Panc1 (cell line): ENCODE measurements around the gene DLG2. TPM values are rescaled to one million over a fixed set of nuclear protein-coding genes. Genes with fewer than 3 reads are reported as not detected.

Source experiments
- ATAC-seq: fragments of 200-7000 bp; cut with Tn5 transposase; 2 replicates; pipeline ENCODE4 v1.9.1; 2020; ENCODE audit warnings: mild to moderate bottlenecking, moderate library complexity
- BruUV-seq: library from RNA; stranded (reverse); fragments of 400-500 nt; replicated peaks from 2 replicates; lab custom pipeline; 2021; lab: Mats Ljungman, UMichigan
- CTCF ChIA-PET: fragments of 300-600 bp; sonication (Branson Sonifier 250); formaldehyde crosslinking; loops from one replicate; lab custom pipeline; 2022; ENCODE audit warnings: antibody characterized with exemption; lab: Charles Lee
- POLR2A ChIA-PET: fragments of 300-600 bp; sonication (Branson Sonifier 250); formaldehyde crosslinking; loops from one replicate; lab custom pipeline; 2022; ENCODE audit warnings: antibody characterized with exemption; lab: Charles Lee
- DNase-seq: peaks from one replicate; pipeline ENCODE4 v3.0.0-alpha.2; 2010; ENCODE audit warnings: low read depth, low spot score
- H3K27ac ChIP-seq: 2 replicates; pipeline ENCODE4 v1.5.1; 2011; ENCODE audit warnings: mild to moderate bottlenecking, low read length, inconsistent platforms
- H3K27me3 ChIP-seq: fragments of 200-500 bp; sonication (Bioruptor generic); 2 replicates; pipeline ENCODE4 v1.6.0; 2014; ENCODE audit warnings: low read length, inconsistent platforms; ENCODE audit not compliant: control insufficient read depth, insufficient read depth
- H3K36me3 ChIP-seq: fragments of 200-500 bp; sonication (Bioruptor generic); 2 replicates; pipeline ENCODE4 v1.5.1; 2014; ENCODE audit warnings: inconsistent platforms, mild to moderate bottlenecking, low read length, moderate library complexity; ENCODE audit not compliant: control insufficient read depth, insufficient read depth
- H3K4me1 ChIP-seq: 2 replicates; pipeline ENCODE4 v1.5.1; 2011; ENCODE audit warnings: inconsistent platforms, mild to moderate bottlenecking, low read length, moderate library complexity; ENCODE audit not compliant: control insufficient read depth, insufficient read depth
- H3K4me3 ChIP-seq, 2 experiments: 2 replicates each; pipeline ENCODE4 v1.5.1; 2011 to 2012; ENCODE audit warnings: low read depth in 2 of 2, low read length in 2 of 2, mild to moderate bottlenecking in 2 of 2, inconsistent platforms in 1 of 2, moderate library complexity in 1 of 2
- H3K9me3 ChIP-seq: fragments of 200-500 bp; sonication (Bioruptor generic); 2 replicates; pipeline ENCODE4 v1.5.1; 2014; ENCODE audit warnings: low read depth, mild to moderate bottlenecking, inconsistent platforms, low read length, moderate library complexity; ENCODE audit not compliant: control insufficient read depth, insufficient read depth
- CTCF ChIP-seq: fragments of 450-650 bp; IDR thresholded peaks from 2 replicates; pipeline ENCODE4 v1.5.1; 2017; ENCODE audit warnings: mild to moderate bottlenecking
- POLR2AphosphoS5 ChIP-seq: IDR thresholded peaks from 2 replicates; pipeline ENCODE4 v1.6.1; 2012; ENCODE audit warnings: mild to moderate bottlenecking, low read depth, low read length, moderate library complexity
- REST ChIP-seq, 2 experiments: IDR thresholded peaks; 2 replicates each; pipeline ENCODE4 v1.6.1; 2011 to 2012; ENCODE audit warnings: low read depth in 2 of 2, control low read depth in 1 of 2, low read length in 1 of 2, mild to moderate bottlenecking in 1 of 2, moderate library complexity in 1 of 2; ENCODE audit not compliant: insufficient read depth in 1 of 2
- SIN3A ChIP-seq: IDR thresholded peaks from 2 replicates; pipeline ENCODE4 v1.6.1; 2012; ENCODE audit warnings: low read depth, mild to moderate bottlenecking, low read length, moderate library complexity, borderline replicate concordance; ENCODE audit not compliant: insufficient read depth
- TCF7L2 ChIP-seq: IDR thresholded peaks from 2 replicates; pipeline ENCODE4 v1.6.1; 2011; ENCODE audit warnings: mild to moderate bottlenecking, low read depth, low read length, inconsistent platforms
- in situ Hi-C: cut with HindIII; loops from 2 replicates; pipeline ENCODE4 v1.10.0; 2016; ENCODE audit warnings: low sequenced_read_pairs, low pct_unique_long_range_greater_than_20kb
- intact Hi-C: fragments of 100-400 bp; cut with micrococcal nuclease; formaldehyde crosslinking; loops from one replicate; pipeline ENCODE4 v1.10.0; 2022; ENCODE audit not compliant: unreplicated experiment
- total RNA-seq: library from RNA; stranded (reverse); gene quantifications from one replicate; pipeline ENCODE4 v1.2.1, GENCODE V29; 2021; ENCODE audit not compliant: unreplicated experiment

Gene DLG2
- total RNA-seq, 1 experiment from 2014 or later: 4.2 TPM

- no TSS peak for BruUV-seq
- no peak overlapping the region for H3K4me3 ChIP-seq
- no peaks in the 10 kb centered on the region for H3K4me1 ChIP-seq
- H3K27me3 ChIP-seq: no peaks in the 10 kb centered on the region
- in situ Hi-C loops (no loop called here), intact Hi-C loops (no loop called here)
- TF ChIP-seq CTCF (peak; percentile 42; the same call in 1 of the 2 replicates), REST (IDR thresholded peaks at IDR 0.05; ENCODE audit: insufficient read depth in 1 of 2, low read depth in 2 of 2, low read length in 1 of 2) (no peak)
- ATAC-seq (peak; percentile 68; the same call in 1 of the 2 replicates), DNase-seq (no peak)
- no peaks in the 10 kb centered on the region for H3K36me3 ChIP-seq
- H3K9me3 ChIP-seq: no peaks in the 10 kb centered on the region
- POLR2A ChIA-PET: no interaction called here
- CTCF ChIA-PET: interaction anchor here (0.6 kb wide), 1 partner anchor 124 kb away, joined by 4 read pairs; no protein-coding TSS in a partner anchor
- H3K27ac ChIP-seq: no peak overlapping the region
These were observed 162.9 kb downstream of the DLG2 start for GRCh38 chr11:85464283-85464682.

GRCh38 chr11:85459304-85459703 is 167.8 kb downstream of the DLG2 start:
- Histone ChIP-seq H3K36me3 (no peaks in the 10 kb centered on the region), H3K27me3 (no peaks in the 10 kb centered on the region), H3K4me1 (no peaks in the 10 kb centered on the region), H3K4me3 (no peak overlapping the region), H3K27ac (no peak overlapping the region), H3K9me3 (no peaks in the 10 kb centered on the region)
- TF ChIP-seq SIN3A (no peak), POLR2AphosphoS5 (no peak), REST (IDR thresholded peaks at IDR 0.05; ENCODE audit: insufficient read depth in 1 of 2, low read depth in 2 of 2, low read length in 1 of 2) (no peak), TCF7L2 (no peak), CTCF (no peak)
- DNase-seq (no peak), ATAC-seq (no peak)
- ChIA-PET POLR2A (no interaction called here), CTCF (no interaction called here)
- intact Hi-C loops: no loop called here
- no TSS peak for BruUV-seq
- in situ Hi-C loops: no loop called here
